Stimulated activated CD4-positive, alpha-beta T cell treated with anti-CD3 and anti-CD28 coated beads, Interleukin-15, amount 100 ng/mL, for 48 hours (primary cell): Measurements from ENCODE around the gene GRWD1.

ENCODE experiments used
- DNase-seq, 2 donors: peaks; one replicate each; pipeline ENCODE4 v3.0.0-alpha.2; 2020; ENCODE audit warnings: low read depth in 2 of 2

Gene GRWD1

GRCh38 chr19:48456864-48457263 lies 11.1 kb downstream of the GRWD1 start:
- DNase-seq: no peak

DNA sequence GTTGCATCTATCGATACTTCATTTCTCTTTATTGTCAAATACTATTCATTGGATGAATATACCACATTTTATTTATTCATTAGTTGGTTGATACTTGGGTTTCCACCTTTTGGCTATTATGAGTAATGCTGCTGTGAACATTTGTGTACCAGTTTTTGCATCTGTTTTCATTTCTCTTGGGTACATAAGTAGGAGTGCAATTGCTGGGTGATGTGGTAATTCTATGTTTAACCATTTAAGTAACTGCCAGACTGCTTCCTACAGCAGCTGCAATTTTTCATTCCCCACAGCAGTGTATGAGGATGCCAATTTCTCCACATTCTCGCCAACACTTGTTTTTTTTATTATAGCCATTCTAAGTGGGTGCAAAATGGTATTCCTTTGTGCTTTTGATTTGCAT lies 12.2 kb downstream of the GRWD1 start:
- no peak for DNase-seq

GRCh38 chr19:48461651-48461981 lies 15.8 kb downstream of the GRWD1 start:
- no peak for DNase-seq

DNA sequence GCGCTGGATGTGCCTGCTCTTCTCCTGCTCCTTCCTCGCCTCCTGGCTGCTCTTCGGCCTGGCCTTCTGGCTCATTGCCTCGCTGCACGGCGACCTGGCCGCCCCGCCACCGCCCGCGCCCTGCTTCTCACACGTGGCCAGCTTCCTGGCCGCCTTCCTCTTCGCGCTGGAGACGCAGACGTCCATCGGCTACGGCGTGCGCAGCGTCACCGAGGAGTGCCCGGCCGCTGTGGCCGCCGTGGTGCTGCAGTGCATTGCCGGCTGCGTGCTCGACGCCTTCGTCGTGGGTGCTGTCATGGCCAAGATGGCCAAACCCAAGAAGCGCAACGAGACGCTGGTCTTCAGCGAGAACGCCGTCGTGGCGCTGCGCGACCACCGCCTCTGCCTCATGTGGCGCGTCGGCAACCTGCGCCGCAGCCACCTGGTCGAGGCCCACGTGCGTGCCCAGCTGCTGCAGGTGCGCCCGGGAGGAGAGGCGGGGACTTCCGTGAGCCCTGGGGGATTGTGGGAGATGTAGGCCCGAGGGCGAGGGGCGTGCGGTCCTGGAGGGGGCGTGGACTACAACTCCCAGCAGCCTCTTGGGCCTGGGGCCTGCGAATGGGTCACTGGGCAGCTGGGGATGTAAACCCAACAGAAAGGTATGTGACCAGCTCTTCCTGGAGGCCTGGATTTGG lies 16.3 kb downstream of the GRWD1 start:
- no peak for DNase-seq

GRCh38 chr19:48465215-48465614 lies 19.4 kb downstream of the GRWD1 start:
- no peak for DNase-seq

DNA sequence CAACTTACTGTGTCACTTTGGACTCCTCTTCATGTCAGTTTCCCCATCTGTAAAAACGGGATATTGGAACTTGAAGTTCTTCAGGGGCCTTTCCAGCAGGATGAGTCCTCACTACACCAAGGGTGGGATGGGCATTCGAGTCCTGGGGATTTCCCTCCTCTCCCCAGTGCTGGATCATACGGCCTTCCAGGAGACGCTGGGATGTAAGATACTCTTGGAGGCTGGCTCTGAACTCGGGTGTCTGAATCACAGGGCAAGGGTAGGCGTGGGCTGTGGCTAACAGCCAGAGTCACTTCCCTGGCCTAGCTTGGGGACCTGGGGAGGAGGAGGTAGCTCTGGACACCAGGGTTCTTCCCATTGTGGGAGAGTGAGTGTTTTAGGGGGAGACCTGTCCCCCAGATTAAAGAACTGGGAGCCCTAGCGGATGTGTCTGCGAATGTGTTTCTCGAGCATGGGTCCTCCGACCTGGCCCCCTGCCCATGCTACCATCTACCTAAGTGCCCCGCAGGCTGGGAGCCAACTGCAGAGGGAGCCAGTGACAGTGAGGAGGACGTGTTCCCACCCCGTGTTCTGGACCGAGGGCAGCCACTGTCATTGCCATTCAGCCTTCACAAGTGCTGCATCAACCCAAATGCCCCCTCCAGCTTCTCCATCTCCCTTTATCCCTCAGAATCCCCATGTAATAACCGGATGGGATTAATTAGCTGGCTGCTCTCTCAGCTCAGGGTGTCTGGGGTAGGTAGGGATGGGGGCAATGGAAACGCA lies 21.0 kb downstream of the GRWD1 start:
- DNase-seq: no peak

DNA sequence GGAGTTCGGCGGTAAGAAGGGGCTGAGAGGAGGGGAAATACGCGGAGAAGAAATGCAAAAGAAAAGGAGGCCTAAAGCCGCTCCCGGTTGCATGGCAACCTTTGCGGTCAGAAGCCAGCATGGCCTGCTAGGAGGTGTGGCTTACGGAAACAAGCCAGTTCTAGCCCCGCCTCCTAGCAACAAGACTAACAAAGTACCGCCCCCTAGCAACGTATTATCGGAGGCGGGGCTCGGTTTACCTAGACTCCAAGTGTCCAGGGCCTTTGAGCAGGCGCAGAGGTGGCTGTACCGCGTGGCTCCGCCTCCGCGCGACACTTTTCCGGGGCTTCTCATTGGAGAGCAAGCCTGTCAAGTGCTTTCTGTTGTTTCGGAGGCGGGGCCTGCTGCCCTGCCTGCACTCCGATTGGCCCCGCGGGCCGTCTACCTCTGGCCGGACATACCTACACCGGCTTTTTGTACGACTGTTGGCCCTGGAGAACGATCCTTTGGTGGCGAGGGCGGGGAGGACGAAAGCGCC lies 23.0 kb downstream of the GRWD1 start:
- peak; percentile 99 to 100 for DNase-seq

- peak; percentile 52 to 66 for DNase-seq
These were observed 23.6 kb downstream of the GRWD1 start, which contains the start of gene CYTH2 for GRCh38 chr19:48469289-48469881. Gene CYTH2 (plus strand): TSS chr19:48469369. CDS start chr19:48469508, 139 bp downstream.

GRCh38 chr19:48469934-48470680 lies 24.3 kb downstream of the GRWD1 start:
- no peak for DNase-seq

- DNase-seq: no peak
These were observed 25.1 kb downstream of the GRWD1 start for GRCh38 chr19:48470856-48471255.

DNA sequence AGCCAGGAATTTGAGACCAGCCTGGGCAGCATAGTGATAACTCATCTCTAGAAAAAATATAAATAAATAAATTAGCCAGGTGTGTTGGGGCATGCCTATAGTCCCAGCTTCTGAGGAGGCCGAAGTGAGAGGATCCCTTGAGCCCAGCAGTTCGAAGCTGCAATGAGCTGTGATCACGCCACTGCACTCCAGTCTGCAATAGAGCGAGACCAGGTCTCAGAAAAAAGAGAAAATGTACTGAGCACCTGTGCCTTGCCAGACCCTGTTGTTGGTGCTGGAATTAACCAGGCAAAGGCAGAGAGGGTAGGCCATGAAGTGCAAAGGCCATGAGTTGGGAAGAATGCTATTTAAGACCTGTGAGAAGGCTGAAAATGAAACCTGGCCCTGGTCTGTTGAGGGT lies 26.1 kb downstream of the GRWD1 start:
- no peak for DNase-seq

GRCh38 chr19:48473161-48473966 lies 27.6 kb downstream of the GRWD1 start:
- no peak for DNase-seq

- no peak for DNase-seq
These were observed 28.4 kb downstream of the GRWD1 start for GRCh38 chr19:48474084-48474592.

- DNase-seq: no peak
These were observed 29.7 kb downstream of the GRWD1 start for GRCh38 chr19:48475369-48476068.

DNA sequence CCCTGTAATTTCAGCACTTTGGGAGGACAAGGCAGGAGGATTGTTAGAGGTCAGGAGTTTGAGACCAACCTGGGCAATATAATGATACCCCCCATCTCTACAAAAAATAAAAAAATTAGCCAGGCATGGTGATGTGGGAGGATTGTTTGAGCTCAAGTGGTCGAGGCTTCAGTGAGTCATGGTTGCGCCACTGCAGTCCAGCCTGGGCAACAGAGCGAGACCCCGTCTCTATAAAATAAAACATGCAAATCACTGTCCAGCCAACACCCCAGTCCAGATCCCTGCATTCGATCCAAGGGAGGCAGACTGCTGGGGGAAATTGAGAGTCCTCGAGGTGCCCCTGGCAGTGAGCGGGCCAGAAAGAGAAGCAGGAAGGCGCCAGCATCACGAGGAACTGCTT lies 30.4 kb downstream of the GRWD1 start:
- no peak for DNase-seq

DNA sequence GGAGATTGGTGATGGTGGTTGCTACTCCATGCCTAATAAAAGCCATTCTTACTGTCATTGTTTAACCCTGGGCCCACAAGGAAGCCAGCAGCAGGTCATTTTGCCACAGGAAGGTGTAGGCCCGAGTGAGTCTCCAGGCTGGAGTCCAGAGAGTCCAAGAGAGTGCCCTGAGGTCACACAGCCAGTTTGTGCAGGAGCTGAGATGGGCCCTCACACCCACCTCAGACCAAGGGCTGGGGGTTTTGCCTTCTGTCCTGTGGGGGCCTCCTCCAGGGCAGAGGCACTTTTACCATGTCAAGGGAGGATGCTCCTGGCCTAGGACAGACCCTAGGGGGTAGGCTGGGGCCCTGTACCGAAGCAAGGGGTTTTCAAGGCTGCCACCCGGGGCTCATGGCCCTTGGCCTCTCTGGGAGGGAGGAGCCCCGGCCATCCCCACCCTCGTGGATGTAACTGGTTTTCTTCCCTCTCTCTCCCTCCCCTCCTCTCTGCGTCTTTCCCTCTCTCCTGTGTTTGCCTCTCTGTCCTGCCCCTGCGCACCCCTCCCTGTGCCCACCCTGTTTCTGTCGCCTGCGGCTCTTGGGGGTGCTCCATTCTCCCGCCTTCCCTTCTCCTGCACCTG lies 31.4 kb downstream of the GRWD1 start:
- no peak for DNase-seq

DNA sequence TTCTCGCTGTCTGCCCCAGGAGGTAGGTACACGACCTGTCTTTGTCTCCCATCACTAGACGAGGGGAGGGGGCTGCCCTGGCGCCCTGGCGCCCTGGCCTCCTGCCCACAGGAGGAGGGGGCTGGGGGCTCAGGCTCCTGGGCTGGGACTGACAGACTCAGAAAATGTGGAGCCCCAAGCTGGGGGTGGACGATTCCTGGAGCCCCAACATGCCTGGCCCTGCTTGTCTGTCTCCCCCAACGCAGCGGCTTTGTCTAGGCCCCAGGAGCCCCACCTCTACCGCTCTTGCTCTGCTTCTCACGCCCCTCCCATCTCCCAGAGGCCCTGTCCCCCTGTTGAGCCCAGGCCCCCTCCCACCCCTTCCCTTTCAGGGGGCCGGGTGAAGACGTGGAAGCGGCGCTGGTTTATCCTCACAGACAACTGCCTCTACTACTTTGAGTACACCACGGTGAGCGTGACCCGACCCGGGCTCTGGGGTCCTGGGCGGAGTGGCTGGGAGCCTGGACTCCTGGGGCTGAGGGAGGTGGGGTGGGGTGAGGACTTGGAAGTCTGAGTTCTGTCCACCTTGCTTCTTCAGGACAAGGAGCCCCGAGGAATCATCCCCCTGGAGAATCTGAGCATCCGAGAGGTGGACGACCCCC lies 32.0 kb downstream of the GRWD1 start:
- no peak for DNase-seq

DNA sequence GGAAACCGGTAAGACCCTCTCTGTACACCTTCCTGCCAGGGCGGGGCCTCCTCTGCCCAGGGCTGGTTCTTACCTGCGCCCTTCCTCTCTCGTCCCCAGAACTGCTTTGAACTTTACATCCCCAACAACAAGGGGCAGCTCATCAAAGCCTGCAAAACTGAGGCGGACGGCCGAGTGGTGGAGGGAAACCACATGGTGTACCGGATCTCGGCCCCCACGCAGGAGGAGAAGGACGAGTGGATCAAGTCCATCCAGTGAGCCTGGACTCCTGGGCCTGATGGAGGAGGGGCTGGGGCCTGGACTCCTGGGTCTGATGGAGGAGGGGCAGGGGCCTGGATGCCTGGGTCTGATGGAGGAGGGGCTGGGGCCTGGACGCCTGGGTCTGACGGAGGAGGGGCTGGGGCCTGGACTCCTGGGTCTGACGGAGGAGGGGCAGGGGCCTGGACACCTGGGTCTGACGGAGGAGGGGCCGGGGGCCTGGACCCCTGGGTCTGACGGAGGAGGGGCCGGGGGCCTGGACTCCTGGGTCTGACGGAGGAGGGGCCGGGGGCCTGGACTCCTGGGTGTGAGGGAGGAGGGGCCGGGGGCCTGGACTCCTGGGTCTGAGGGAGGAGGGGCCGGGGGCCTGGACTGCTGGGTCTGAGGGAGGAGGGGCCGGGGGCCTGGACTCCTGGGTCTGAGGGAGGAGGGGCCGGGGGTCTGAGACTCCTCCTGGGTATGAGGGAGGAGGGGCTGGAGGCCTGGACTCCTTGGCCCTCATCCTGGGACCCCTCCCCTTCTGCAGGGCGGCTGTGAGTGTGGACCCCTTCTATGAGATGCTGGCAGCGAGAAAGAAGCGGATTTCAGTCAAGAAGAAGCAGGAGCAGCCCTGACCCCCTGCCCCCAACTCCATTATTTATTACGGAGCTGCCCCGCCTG lies 32.8 kb downstream of the GRWD1 start:
- DNase-seq: no peak
